HepG2 (cell line): Measurements from ENCODE around the gene CD9. TPM values are rescaled to one million over a fixed set of nuclear protein-coding genes. Genes with fewer than 3 reads are reported as not detected.

Experiments used
- ATAD3A ChIP-seq: sonication (generic); formaldehyde crosslinking; IDR thresholded peaks from 2 replicates; pipeline ENCODE4 v1.4.0; 2020; ENCODE audit warnings: missing genetic modification reagents
- FOXA1 ChIP-seq, 2 experiments: fragments of 450-650 bp in 1 of 2; sonication (generic) in 1 of 2; formaldehyde crosslinking in 1 of 2; IDR thresholded peaks; 2 replicates each; pipeline versions ENCODE4 v1.4.0 to v1.6.1; 2016 to 2020; ENCODE audit warnings: missing genetic modification reagents in 1 of 2
- HMGA1 ChIP-seq: sonication (generic); formaldehyde crosslinking; conservative IDR thresholded peaks from 2 replicates; pipeline ENCODE4 v1.4.0; 2020; ENCODE audit warnings: missing genetic modification reagents
- KMT2B ChIP-seq: IDR thresholded peaks from 2 replicates; pipeline ENCODE4 v1.6.1; 2016; ENCODE audit warnings: missing genetic modification reagents, missing compliant biosample characterization
- ZC3H13 ChIP-seq: sonication (generic); formaldehyde crosslinking; IDR thresholded peaks from 2 replicates; pipeline ENCODE4 v1.8.1; 2023; ENCODE audit warnings: mild to moderate bottlenecking, missing genetic modification reagents, moderate library complexity
- ZNF567 ChIP-seq: sonication (generic); formaldehyde crosslinking; IDR thresholded peaks from 2 replicates; pipeline ENCODE4 v1.8.1; 2023; ENCODE audit warnings: mild to moderate bottlenecking, missing genetic modification reagents, borderline replicate concordance
- ZNF670 ChIP-seq: sonication (generic); formaldehyde crosslinking; IDR thresholded peaks from 2 replicates; pipeline ENCODE4 v1.8.0; 2022; ENCODE audit warnings: mild to moderate bottlenecking, missing genetic modification reagents, borderline replicate concordance
- ZNF883 ChIP-seq: sonication (generic); formaldehyde crosslinking; IDR thresholded peaks from 2 replicates; pipeline ENCODE4 v1.5.1; 2020; ENCODE audit warnings: mild to moderate bottlenecking, missing genetic modification reagents; ENCODE audit errors: not compliant biosample characterization
- polyA plus RNA-seq, 8 experiments: library from polyadenylated mRNA; depleted of rRNA in 3 of 8; stranded (reverse) in 7 of 8; unstranded in 1 of 8; fragments of >200 nt; fragmentation: Illumina TruSeq in 4 of 8; extraction: Trizol in 4 of 8; gene quantifications; 2 replicates each; pipeline versions ENCODE4 v1.2.1 to v1.2.3, GENCODE V29; 2011 to 2016; ENCODE audit warnings: low read depth in 4 of 8, missing spikeins in 1 of 8, mixed read lengths in 1 of 8; ENCODE audit not compliant: insufficient read depth in 1 of 8
- total RNA-seq, 5 experiments: library from RNA; depleted of rRNA; stranded (reverse); fragments of >200 nt; fragmentation: Illumina TruSeq; extraction: Trizol; gene quantifications; 2 replicates each; pipeline ENCODE4 v1.2.3, GENCODE V29; 2016; ENCODE audit warnings: low read depth in 1 of 5
- TF ChIP-seq, protein P1 (sequence below): sonication (generic); formaldehyde crosslinking; IDR thresholded peaks from 2 replicates; pipeline ENCODE4 v1.4.0; 2020; ENCODE audit warnings: missing genetic modification reagents
- TF ChIP-seq, protein P2 (sequence below): sonication (generic); formaldehyde crosslinking; IDR thresholded peaks from 2 replicates; pipeline ENCODE4 v1.4.0; 2020; ENCODE audit warnings: low read depth, mild to moderate bottlenecking, missing genetic modification reagents

Gene CD9
- total and polyA plus RNA-seq, 2 of the 13 experiments (the other 11 are each of a cell fraction or from before 2014, with no cell fraction given), result 5.8 to 38.3 TPM

DNA sequence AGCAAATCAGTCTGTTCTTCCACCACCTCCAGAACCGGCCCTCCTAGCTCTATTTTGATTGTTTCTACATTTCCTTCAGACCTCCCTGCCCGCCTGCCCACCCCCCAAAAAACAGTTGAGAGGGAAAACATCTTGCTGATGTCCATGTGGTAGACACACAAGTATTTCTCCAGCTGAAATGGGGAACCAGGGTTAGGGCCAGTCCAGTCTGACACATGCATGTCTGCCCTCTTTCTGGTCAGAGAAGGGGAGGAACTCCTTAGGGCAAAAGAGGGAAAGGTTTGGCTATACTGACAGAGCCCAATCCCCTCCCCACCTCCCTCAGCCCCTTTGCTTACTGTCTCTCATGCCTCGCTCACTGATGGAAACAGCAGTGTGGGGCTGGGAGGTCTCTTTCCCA is 3.4 kb downstream of the CD9 start (continued):
- TF ChIP-seq, protein P1, sequence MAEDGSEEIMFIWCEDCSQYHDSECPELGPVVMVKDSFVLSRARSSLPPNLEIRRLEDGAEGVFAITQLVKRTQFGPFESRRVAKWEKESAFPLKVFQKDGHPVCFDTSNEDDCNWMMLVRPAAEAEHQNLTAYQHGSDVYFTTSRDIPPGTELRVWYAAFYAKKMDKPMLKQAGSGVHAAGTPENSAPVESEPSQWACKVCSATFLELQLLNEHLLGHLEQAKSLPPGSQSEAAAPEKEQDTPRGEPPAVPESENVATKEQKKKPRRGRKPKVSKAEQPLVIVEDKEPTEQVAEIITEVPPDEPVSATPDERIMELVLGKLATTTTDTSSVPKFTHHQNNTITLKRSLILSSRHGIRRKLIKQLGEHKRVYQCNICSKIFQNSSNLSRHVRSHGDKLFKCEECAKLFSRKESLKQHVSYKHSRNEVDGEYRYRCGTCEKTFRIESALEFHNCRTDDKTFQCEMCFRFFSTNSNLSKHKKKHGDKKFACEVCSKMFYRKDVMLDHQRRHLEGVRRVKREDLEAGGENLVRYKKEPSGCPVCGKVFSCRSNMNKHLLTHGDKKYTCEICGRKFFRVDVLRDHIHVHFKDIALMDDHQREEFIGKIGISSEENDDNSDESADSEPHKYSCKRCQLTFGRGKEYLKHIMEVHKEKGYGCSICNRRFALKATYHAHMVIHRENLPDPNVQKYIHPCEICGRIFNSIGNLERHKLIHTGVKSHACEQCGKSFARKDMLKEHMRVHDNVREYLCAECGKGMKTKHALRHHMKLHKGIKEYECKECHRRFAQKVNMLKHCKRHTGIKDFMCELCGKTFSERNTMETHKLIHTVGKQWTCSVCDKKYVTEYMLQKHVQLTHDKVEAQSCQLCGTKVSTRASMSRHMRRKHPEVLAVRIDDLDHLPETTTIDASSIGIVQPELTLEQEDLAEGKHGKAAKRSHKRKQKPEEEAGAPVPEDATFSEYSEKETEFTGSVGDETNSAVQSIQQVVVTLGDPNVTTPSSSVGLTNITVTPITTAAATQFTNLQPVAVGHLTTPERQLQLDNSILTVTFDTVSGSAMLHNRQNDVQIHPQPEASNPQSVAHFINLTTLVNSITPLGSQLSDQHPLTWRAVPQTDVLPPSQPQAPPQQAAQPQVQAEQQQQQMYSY (CRISPR knock-in tag), result no peak
- TF ChIP-seq FOXA1 (IDR thresholded peaks at IDR 0.05), result no peak
- no peak for TF ChIP-seq FOXA1 (CRISPR knock-in tag; IDR thresholded peaks at IDR 0.05)
- no peak for TF ChIP-seq ZNF670 (CRISPR knock-in tag)
- no peak for TF ChIP-seq ZC3H13 (CRISPR knock-in tag)
- no peak for TF ChIP-seq ZNF567 (CRISPR knock-in tag)
- no peak for TF ChIP-seq ATAD3A (CRISPR knock-in tag)
- no peak for TF ChIP-seq KMT2B
- no peak for TF ChIP-seq HMGA1 (CRISPR knock-in tag)
- no peak for TF ChIP-seq ZNF883 (CRISPR knock-in tag)
- TF ChIP-seq, protein P2, sequence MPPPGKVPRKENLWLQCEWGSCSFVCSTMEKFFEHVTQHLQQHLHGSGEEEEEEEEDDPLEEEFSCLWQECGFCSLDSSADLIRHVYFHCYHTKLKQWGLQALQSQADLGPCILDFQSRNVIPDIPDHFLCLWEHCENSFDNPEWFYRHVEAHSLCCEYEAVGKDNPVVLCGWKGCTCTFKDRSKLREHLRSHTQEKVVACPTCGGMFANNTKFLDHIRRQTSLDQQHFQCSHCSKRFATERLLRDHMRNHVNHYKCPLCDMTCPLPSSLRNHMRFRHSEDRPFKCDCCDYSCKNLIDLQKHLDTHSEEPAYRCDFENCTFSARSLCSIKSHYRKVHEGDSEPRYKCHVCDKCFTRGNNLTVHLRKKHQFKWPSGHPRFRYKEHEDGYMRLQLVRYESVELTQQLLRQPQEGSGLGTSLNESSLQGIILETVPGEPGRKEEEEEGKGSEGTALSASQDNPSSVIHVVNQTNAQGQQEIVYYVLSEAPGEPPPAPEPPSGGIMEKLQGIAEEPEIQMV, result no peak
- TF ChIP-seq, all 625 proteins: peak for 0
